ENCODE results near the gene CA5A. TPM values are rescaled to one million over a fixed set of nuclear protein-coding genes. Genes with fewer than 3 reads are reported as not detected.
A peak's percentile ranks its signal among the peaks of the same experiment; 100 is the strongest.

CA5A gene
- total RNA-seq, 1 donor from 2014 or later = not detected

GRCh38 chr16:87970186-87970585, 33.9 kb upstream of the CA5A start:
- H3K4me1 ChIP-seq = peaks cover 22% of the 10 kb centered on the region
- intact Hi-C loops (cut with DNase I) = no loop called here
- H3K36me3 ChIP-seq = no peaks in the 10 kb centered on the region
- no peak for DNase-seq
- H3K27ac ChIP-seq = no peak overlapping the region
- peaks cover 15% of the 10 kb centered on the region for H3K9me3 ChIP-seq
- no peak for ATAC-seq
- TF ChIP-seq CTCF (IDR thresholded peaks at IDR 0.05) = no peak
- H3K27me3 ChIP-seq = no peaks in the 10 kb centered on the region
- H3K4me3 ChIP-seq = no peak overlapping the region

GRCh38 chr16:87968541-87968940, 32.2 kb upstream of the CA5A start:
- no peaks in the 10 kb centered on the region for H3K27me3 ChIP-seq
- intact Hi-C loops (cut with DNase I) = no loop called here
- H3K4me3 ChIP-seq = no peak overlapping the region
- no peak overlapping the region for H3K27ac ChIP-seq
- TF ChIP-seq CTCF (IDR thresholded peaks at IDR 0.05) = no peak
- H3K4me1 ChIP-seq = peaks cover 23% of the 10 kb centered on the region
- no peak for DNase-seq
- H3K36me3 ChIP-seq = no peaks in the 10 kb centered on the region
- ATAC-seq = peak; percentile 25
- peaks cover 15% of the 10 kb centered on the region for H3K9me3 ChIP-seq

- intact Hi-C loops (cut with DNase I) = no loop called here
- H3K27ac ChIP-seq = peak overlapping the region; percentile 78
- ATAC-seq (peak; percentile 87), DNase-seq (no peak)
- H3K4me3 ChIP-seq = peak overlapping the region; percentile 26
- no peak for TF ChIP-seq CTCF (IDR thresholded peaks at IDR 0.05)
- no peaks in the 10 kb centered on the region for H3K27me3 ChIP-seq
- peaks cover 4% of the 10 kb centered on the region for H3K9me3 ChIP-seq
- no peaks in the 10 kb centered on the region for H3K36me3 ChIP-seq
- peaks cover 25% of the 10 kb centered on the region for H3K4me1 ChIP-seq
Observed at GRCh38 chr16:87966685-87967185, 30.4 kb upstream of the CA5A start.

GRCh38 chr16:87966064-87966645, 29.8 kb upstream of the CA5A start:
- Histone ChIP-seq H3K4me3 (no peak overlapping the region), H3K27me3 (no peaks in the 10 kb centered on the region), H3K4me1 (peaks cover 25% of the 10 kb centered on the region), H3K27ac (peak overlapping the region; percentile 78), H3K9me3 (no peaks in the 10 kb centered on the region), H3K36me3 (no peaks in the 10 kb centered on the region)
- no peak for DNase-seq
- TF ChIP-seq CTCF (IDR thresholded peaks at IDR 0.05) = no peak
- intact Hi-C loops (cut with DNase I) = no loop called here
- no peak for ATAC-seq

- Histone ChIP-seq H3K9me3 (no peaks in the 10 kb centered on the region), H3K36me3 (no peaks in the 10 kb centered on the region), H3K27ac (peak overlapping the region; percentile 78), H3K4me1 (peaks cover 25% of the 10 kb centered on the region), H3K27me3 (no peaks in the 10 kb centered on the region), H3K4me3 (no peak overlapping the region)
- TF ChIP-seq CTCF (IDR thresholded peaks at IDR 0.05) = no peak
- ATAC-seq (no peak), DNase-seq (no peak)
- intact Hi-C loops (cut with DNase I) = no loop called here
Observed at GRCh38 chr16:87965417-87965816, 29.1 kb upstream of the CA5A start.
